NT2/D1 (cell line): ENCODE measurements around the gene CREB3L2.

ENCODE experiments used
- SUZ12 ChIP-seq: IDR thresholded peaks from 2 replicates; pipeline ENCODE4 v1.6.1; 2011; ENCODE audit not compliant: insufficient read length, insufficient read depth; ENCODE audit errors: extremely low read depth
- YY1 ChIP-seq: IDR thresholded peaks from 2 replicates; pipeline ENCODE4 v1.6.1; 2011; ENCODE audit not compliant: insufficient read length, insufficient read depth
- ZNF274 ChIP-seq: IDR thresholded peaks from 2 replicates; pipeline ENCODE4 v1.6.1; 2011; ENCODE audit warnings: mild to moderate bottlenecking, low read depth, low read length

DNA sequence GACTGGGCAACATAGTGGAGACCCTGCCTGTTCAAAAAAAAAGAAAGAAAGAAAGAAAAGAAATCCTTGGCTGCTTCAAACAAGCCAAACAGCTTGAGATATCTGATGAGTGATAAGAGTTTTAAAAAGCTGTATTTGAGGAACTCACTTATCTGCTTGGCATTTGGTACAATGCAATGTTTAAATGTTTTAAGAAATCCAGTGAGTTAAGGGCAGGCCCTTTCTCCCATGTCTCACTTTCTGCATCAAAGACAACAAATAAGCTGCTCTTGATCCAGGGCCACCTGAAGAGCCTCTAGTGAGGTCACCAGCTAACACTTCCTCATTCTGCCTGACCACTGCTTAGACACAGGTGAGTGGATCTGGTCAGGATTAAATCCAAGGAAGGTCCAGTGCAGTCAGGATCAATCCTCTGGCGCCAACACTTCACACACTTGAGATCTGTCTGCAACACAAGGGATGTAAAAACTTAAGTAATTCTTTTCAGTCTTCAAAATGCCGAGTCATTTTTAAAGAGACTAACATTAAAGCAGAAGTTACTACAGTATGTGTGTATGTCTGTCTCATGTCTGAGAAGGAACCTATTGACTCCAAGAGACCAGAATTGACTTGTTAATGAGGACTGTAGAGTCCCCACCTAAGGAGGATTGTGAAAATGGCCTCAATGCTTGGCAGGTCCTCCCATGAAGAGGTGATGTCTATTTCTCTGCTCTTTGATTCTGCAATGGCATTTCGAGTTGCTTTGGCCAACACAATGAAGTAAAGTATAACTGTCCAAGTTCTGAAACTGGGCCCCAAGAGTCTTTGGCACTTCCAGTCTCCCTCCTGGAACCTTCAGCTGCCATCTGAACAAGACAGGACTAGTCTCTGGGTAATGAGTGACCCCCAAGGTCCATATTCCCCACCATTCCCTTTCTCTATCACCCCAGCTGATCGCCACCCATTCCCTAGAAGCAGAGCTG is 43.1 kb downstream of the CREB3L2 start:
- no peak for TF ChIP-seq YY1
- TF ChIP-seq ZNF274: no peak
- no peak for TF ChIP-seq SUZ12
